HepG2 (cell line): ENCODE data around the gene CYP4F2.

Experiments
- CREB1 ChIP-seq, 2 experiments: fragments of 450-650 bp in 1 of 2; IDR thresholded peaks; 2 replicates each; pipeline ENCODE4 v1.6.1; 2016 to 2017; ENCODE audit warnings: control low read depth in 1 of 2, mild to moderate bottlenecking in 1 of 2, missing compliant biosample characterization in 1 of 2, missing genetic modification characterization in 1 of 2
- HNRNPLL ChIP-seq: fragments of 200-400 bp; formaldehyde crosslinking; IDR thresholded peaks from 2 replicates; pipeline ENCODE4 v1.6.1; 2017; ENCODE audit warnings: mild to moderate bottlenecking, low read depth, low read length; ENCODE audit not compliant: poor library complexity, severe bottlenecking
- NFE2L2 ChIP-seq: fragments of 150-350 bp; IDR thresholded peaks from 2 replicates; pipeline ENCODE4 v1.6.1; 2014; ENCODE audit warnings: low read length
- NR2C2 ChIP-seq: sonication (generic); formaldehyde crosslinking; IDR thresholded peaks from 2 replicates; pipeline ENCODE4 v1.4.0; 2020; ENCODE audit warnings: missing genetic modification reagents, mild to moderate bottlenecking, moderate library complexity, borderline replicate concordance
- RFX1 ChIP-seq: fragments of 450-650 bp; IDR thresholded peaks from 2 replicates; pipeline ENCODE4 v1.6.1; 2017
- RXRA ChIP-seq: sonication (generic); formaldehyde crosslinking; IDR thresholded peaks from 2 replicates; pipeline ENCODE4 v1.5.1; 2020; ENCODE audit warnings: missing genetic modification reagents
- SOX13 ChIP-seq, 3 experiments: fragments of 450-650 bp in 1 of 3; sonication (generic) in 1 of 3; formaldehyde crosslinking in 1 of 3; IDR thresholded peaks in 2 of 3; conservative IDR thresholded peaks in 1 of 3; 2 replicates each; pipeline versions ENCODE4 v1.5.0 to v1.6.1; 2016 to 2020; ENCODE audit warnings: antibody characterized with exemption in 1 of 3, mild to moderate bottlenecking in 1 of 3, missing compliant biosample characterization in 1 of 3, missing genetic modification reagents in 1 of 3, moderate library complexity in 1 of 3
- ZNF160 ChIP-seq: sonication (generic); formaldehyde crosslinking; IDR thresholded peaks from 2 replicates; pipeline ENCODE4 v1.8.0; 2022; ENCODE audit warnings: mild to moderate bottlenecking, inconsistent platforms, missing genetic modification reagents
- ZNF274 ChIP-seq: sonication (generic); formaldehyde crosslinking; IDR thresholded peaks from 2 replicates; pipeline ENCODE4 v1.5.1; 2020; ENCODE audit warnings: mild to moderate bottlenecking, missing genetic modification reagents
- ZNF317 ChIP-seq: sonication (generic); formaldehyde crosslinking; IDR thresholded peaks from 2 replicates; pipeline ENCODE4 v1.5.0; 2020; ENCODE audit warnings: mild to moderate bottlenecking, missing genetic modification reagents
- TF ChIP-seq, protein P1 (sequence below): sonication (generic); formaldehyde crosslinking; IDR thresholded peaks from 2 replicates; pipeline ENCODE4 v1.5.0; 2020; ENCODE audit warnings: mild to moderate bottlenecking, missing genetic modification reagents, moderate library complexity
- TF ChIP-seq, protein P2 (sequence below): IDR thresholded peaks from 2 replicates; pipeline ENCODE4 v1.6.1; 2016; ENCODE audit warnings: missing compliant biosample characterization, missing genetic modification reagents, borderline replicate concordance

DNA sequence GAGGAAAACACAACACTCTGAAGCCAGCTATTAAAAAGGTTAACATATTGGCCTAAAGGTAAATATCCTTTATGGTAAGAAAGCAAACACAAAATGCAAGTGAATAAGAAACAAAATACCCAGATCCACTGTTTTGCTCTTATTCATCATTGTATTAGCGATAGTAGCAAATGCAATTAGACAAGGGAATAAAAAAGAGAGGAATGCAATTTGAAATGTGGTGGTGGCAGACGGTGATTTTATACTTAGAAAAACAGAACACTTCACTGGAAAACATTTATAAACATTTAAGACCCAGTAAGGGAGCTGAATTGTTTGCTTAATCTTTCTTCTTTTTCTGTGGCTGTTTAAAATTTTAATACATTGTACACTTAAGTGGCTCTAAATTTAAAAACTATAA, 17.2 kb upstream of the CYP4F2 start:
- TF ChIP-seq, protein P1, sequence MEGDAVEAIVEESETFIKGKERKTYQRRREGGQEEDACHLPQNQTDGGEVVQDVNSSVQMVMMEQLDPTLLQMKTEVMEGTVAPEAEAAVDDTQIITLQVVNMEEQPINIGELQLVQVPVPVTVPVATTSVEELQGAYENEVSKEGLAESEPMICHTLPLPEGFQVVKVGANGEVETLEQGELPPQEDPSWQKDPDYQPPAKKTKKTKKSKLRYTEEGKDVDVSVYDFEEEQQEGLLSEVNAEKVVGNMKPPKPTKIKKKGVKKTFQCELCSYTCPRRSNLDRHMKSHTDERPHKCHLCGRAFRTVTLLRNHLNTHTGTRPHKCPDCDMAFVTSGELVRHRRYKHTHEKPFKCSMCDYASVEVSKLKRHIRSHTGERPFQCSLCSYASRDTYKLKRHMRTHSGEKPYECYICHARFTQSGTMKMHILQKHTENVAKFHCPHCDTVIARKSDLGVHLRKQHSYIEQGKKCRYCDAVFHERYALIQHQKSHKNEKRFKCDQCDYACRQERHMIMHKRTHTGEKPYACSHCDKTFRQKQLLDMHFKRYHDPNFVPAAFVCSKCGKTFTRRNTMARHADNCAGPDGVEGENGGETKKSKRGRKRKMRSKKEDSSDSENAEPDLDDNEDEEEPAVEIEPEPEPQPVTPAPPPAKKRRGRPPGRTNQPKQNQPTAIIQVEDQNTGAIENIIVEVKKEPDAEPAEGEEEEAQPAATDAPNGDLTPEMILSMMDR: no peak
- TF ChIP-seq NR2C2 (no peak), HNRNPLL (no peak), SOX13 (IDR thresholded peaks at IDR 0.05) (no peak), SOX13 (CRISPR knock-in tag; conservative IDR thresholded peaks at IDR 0.05 in 1 of 2, IDR thresholded peaks at IDR 0.05 in 1 of 2) (no peak), CREB1 (IDR thresholded peaks at IDR 0.05) (no peak), CREB1 (CRISPR knock-in tag; IDR thresholded peaks at IDR 0.05) (no peak), ZNF317 (no peak), RFX1 (no peak), RXRA (CRISPR knock-in tag) (no peak), ZNF160 (CRISPR knock-in tag) (no peak), NFE2L2 (no peak), ZNF274 (CRISPR knock-in tag) (no peak)
- TF ChIP-seq, protein P2, sequence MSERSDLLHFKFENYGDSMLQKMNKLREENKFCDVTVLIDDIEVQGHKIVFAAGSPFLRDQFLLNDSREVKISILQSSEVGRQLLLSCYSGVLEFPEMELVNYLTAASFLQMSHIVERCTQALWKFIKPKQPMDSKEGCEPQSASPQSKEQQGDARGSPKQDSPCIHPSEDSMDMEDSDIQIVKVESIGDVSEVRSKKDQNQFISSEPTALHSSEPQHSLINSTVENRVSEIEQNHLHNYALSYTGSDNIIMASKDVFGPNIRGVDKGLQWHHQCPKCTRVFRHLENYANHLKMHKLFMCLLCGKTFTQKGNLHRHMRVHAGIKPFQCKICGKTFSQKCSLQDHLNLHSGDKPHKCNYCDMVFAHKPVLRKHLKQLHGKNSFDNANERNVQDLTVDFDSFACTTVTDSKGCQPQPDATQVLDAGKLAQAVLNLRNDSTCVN: no peak
